Measurements from ENCODE around the gene KCNQ5. TPM values are rescaled to one million over a fixed set of nuclear protein-coding genes. Genes with fewer than 3 reads are reported as not detected.

KCNQ5 gene
- total and polyA plus RNA-seq, 2 of the 8 experiments (the other 6 are each of a cell fraction or from before 2014, with no cell fraction given), result 0.83 to 1.2 TPM

- Histone ChIP-seq H3K79me1 (ENCODE audit: low read depth, low read length) (no peaks in the 10 kb centered on the region), H3K4me1 (replicated peaks in 1 of 4; ENCODE audit: control insufficient read depth in 3 of 4, insufficient read depth in 4 of 4, low read length in 3 of 4) (no peaks in the 10 kb centered on the region), H3K23ac (ENCODE audit: insufficient read length) (no peak overlapping the region), H4K8ac (ENCODE audit: extremely low read depth, insufficient read depth, low read length) (no peak overlapping the region), H3K23me2 (ENCODE audit: low read depth, low read length) (no peaks in the 10 kb centered on the region), H3K79me2 (ENCODE audit: control insufficient read depth in 1 of 2, insufficient read depth in 2 of 2, low read length in 2 of 2) (no peaks in the 10 kb centered on the region), H2BK15ac (ENCODE audit: low read length) (no peak overlapping the region), H2AFZ (ENCODE audit: low read length) (no peak overlapping the region), H3K18ac (ENCODE audit: extremely low read depth, low read length) (no peak overlapping the region), H4K20me1 (replicated peaks in 1 of 2; ENCODE audit: control insufficient read depth in 1 of 2, insufficient read depth in 2 of 2, low read length in 2 of 2) (no peaks in the 10 kb centered on the region), H3K4ac (replicated peaks; ENCODE audit: insufficient read length, low read depth, low read length) (no peak overlapping the region), H3K9ac (replicated peaks in 1 of 4; ENCODE audit: extremely low read depth in 1 of 4, low read depth in 3 of 4, low read length in 3 of 4) (no peak overlapping the region), H3K14ac (ENCODE audit: insufficient read length) (no peak overlapping the region), H2BK20ac (ENCODE audit: low read length) (no peak overlapping the region), H2AK5ac (ENCODE audit: low read depth, low read length) (no peak overlapping the region), H3K27me3 (replicated peaks in 1 of 4; ENCODE audit: control insufficient read depth in 3 of 4, extremely low read depth in 1 of 4, insufficient read depth in 3 of 4, low read length in 3 of 4) (no peaks in the 10 kb centered on the region), H4K5ac (ENCODE audit: insufficient read length, low read depth, low read length) (no peak overlapping the region), H2BK12ac (ENCODE audit: low read depth, low read length) (no peak overlapping the region), H3K4me3 (ENCODE audit: extremely low read depth in 1 of 4, insufficient read depth in 2 of 4, low read depth in 3 of 4, low read length in 4 of 4) (no peak overlapping the region), H2BK5ac (ENCODE audit: low read depth, low read length) (no peak overlapping the region), H3K36me3 (ENCODE audit: control insufficient read depth in 2 of 4, insufficient read depth in 4 of 4, low read length in 3 of 4) (no peaks in the 10 kb centered on the region), H3K9me3 (ENCODE audit: insufficient read depth in 2 of 2, low read depth in 1 of 2, low read length in 1 of 2) (no peaks in the 10 kb centered on the region; a peak in 1 of 4 replicates), H3K4me2 (ENCODE audit: insufficient read depth in 1 of 2, low read depth in 2 of 2, low read length in 2 of 2) (no peak overlapping the region), H3K56ac (replicated peaks; ENCODE audit: insufficient read length, low read depth, low read length) (no peak overlapping the region), H3K27ac (ENCODE audit: low read depth, low read length) (no peak overlapping the region), H4K91ac (replicated peaks; ENCODE audit: insufficient read length, low read length) (no peak overlapping the region), H2BK120ac (replicated peaks; ENCODE audit: low read depth, low read length) (no peak overlapping the region)
- ChIA-PET CTCF (ENCODE audit: partially characterized antibody) (interaction anchor here (0.5 to 1.9 kb wide), 5 partner anchors 13 to 169 kb away, joined by 3 to 4 read pairs (median 3); no protein-coding TSS in a partner anchor), POLR2A (ENCODE audit: partially characterized antibody) (no interaction called here)
- DNase-seq (ENCODE audit: low read depth in 1 of 2, low spot score in 2 of 2) (no peak), FAIRE-seq (no peak)
- TF ChIP-seq TAF7 (optimal IDR thresholded peaks at IDR 0.05; ENCODE audit: borderline replicate concordance, low read depth, low read length) (no peak), ATF2 (IDR thresholded peaks at IDR 0.05; ENCODE audit: low read length) (no peak), E2F6 (IDR thresholded peaks at IDR 0.05) (no peak), RBBP5 (IDR thresholded peaks at IDR 0.05; ENCODE audit: borderline replicate concordance, low read depth, low read length) (no peak), EP300 (IDR thresholded peaks at IDR 0.05; ENCODE audit: borderline replicate concordance in 1 of 2, low read depth in 2 of 2, low read length in 2 of 2) (no peak), EGR1 (IDR thresholded peaks at IDR 0.05; ENCODE audit: borderline replicate concordance, low read depth, low read length) (no peak)
- WGBS, 2 experiments (ENCODE audit: extremely low coverage in 1 of 2, insufficient coverage in 1 of 2, insufficient read length in 1 of 2, insufficient replicate concordance in 2 of 2, low coverage in 1 of 2, low lambda C conversion rate in 2 of 2, missing lambda C conversion rate in 1 of 2), result 97% methylated on average over 40 of the region's 41 CpGs; no CpG with 5 or more reads in 1 of the 2 experiments
Measured at GRCh38 chr6:73156793-73157767, 535.2 kb downstream of the KCNQ5 start.

All from H1 (cell line).